HG02970 (cell line): ENCODE measurements around the gene PDE4DIP.
"Not testable (repeated sequence)": the region's sequence is repeated elsewhere in the genome, so short reads cannot be mapped to it uniquely, and the experiment has no call there.

Experiments used
- ATAC-seq: cut with Tn5 transposase; IDR thresholded peaks from one replicate; pipeline ENCODE4 v1.9.1; 2021; ENCODE audit warnings: mild to moderate bottlenecking, moderate library complexity, moderate number of reproducible peaks; ENCODE audit not compliant: unreplicated experiment, low FRiP score

PDE4DIP gene

GRCh38 chr1:148868924-148869633 is 24.9 kb downstream of the PDE4DIP start:
- not testable (repeated sequence) for ATAC-seq

GRCh38 chr1:148869634-148869961 is 25.4 kb downstream of the PDE4DIP start:
- not testable (repeated sequence) for ATAC-seq

- not testable (repeated sequence) for ATAC-seq
Measured at GRCh38 chr1:148874408-148875388, 30.5 kb downstream of the PDE4DIP start.

GRCh38 chr1:148879812-148880416 is 35.7 kb downstream of the PDE4DIP start:
- ATAC-seq: not testable (repeated sequence)

GRCh38 chr1:148881261-148881660 is 37.0 kb downstream of the PDE4DIP start:
- not testable (repeated sequence) for ATAC-seq

- ATAC-seq: not testable (repeated sequence)
Measured at GRCh38 chr1:148885219-148885618, 41.0 kb downstream of the PDE4DIP start.

- not testable (repeated sequence) for ATAC-seq
Measured at GRCh38 chr1:148886293-148886692, 42.1 kb downstream of the PDE4DIP start.

- ATAC-seq: not testable (repeated sequence)
Measured at GRCh38 chr1:148888597-148888996, 44.4 kb downstream of the PDE4DIP start.

- ATAC-seq: not testable (repeated sequence)
Measured at GRCh38 chr1:148889267-148890074, 45.2 kb downstream of the PDE4DIP start.

GRCh38 chr1:148890075-148890568 is 45.9 kb downstream of the PDE4DIP start:
- ATAC-seq: not testable (repeated sequence)

- ATAC-seq: not testable (repeated sequence)
Measured at GRCh38 chr1:148894360-148895352, 50.4 kb downstream of the PDE4DIP start.

- not testable (repeated sequence) for ATAC-seq
Measured at GRCh38 chr1:148900026-148900425, 55.8 kb downstream of the PDE4DIP start.

GRCh38 chr1:148900691-148901090 is 56.5 kb downstream of the PDE4DIP start:
- not testable (repeated sequence) for ATAC-seq

- not testable (repeated sequence) for ATAC-seq
Measured at GRCh38 chr1:148901150-148901952, 57.1 kb downstream of the PDE4DIP start.

- not testable (repeated sequence) for ATAC-seq
Measured at GRCh38 chr1:148901953-148902341, 57.7 kb downstream of the PDE4DIP start.

GRCh38 chr1:148909219-148909826 is 65.1 kb downstream of the PDE4DIP start:
- ATAC-seq: not testable (repeated sequence)

GRCh38 chr1:148911303-148911928 is 67.2 kb downstream of the PDE4DIP start:
- ATAC-seq: not testable (repeated sequence)
